Measurements from ENCODE around the gene LTK. TPM values are rescaled to one million over a fixed set of nuclear protein-coding genes. Genes with fewer than 3 reads are reported as not detected.
A peak's percentile ranks its signal among the peaks of the same experiment; 100 is the strongest.

The LTK gene
- total RNA-seq, 1 donor from 2014 or later: 0.19 TPM

DNA sequence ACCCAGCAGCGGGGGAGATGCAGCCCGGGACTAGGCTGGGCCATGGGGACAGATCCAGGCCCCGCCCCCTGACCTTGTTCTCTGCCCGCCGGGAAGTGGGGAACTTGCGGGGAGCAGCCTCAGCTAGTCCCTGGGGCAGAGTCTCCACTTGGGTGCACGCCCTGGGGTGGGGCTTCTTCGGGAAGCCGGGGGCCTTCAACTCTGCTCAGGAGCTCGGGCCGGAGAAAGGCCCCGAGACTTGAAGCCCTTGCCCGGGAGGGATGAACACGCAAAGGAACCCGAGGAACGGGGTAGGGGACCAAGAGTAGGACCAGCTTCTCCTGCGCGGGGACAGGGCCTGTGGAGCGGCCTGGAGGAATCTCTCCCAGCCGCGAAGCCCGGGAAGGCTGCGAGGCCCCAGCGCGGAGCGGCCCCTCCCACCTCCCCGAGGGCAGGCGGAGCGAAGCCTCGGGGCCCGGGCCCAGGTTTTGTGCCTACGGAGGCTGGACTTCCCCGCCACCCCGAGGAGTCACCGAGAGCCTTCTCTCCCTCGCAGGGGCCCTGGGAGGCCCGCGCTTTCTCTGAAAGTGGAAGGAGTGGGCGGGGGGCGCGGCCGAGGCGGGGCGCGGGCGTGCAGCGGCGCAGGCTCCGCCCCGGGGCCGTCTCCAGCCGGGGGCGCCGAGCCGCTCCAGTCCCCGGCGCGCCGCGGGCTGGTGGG, 20.3 kb downstream of the LTK start, which contains the start of gene ITPKA:
Gene ITPKA (plus strand): TSS at position 670 of the 697 bp plus-strand sequence. CDS start 54 bp downstream, outside the sequence.
- Mint-ChIP-seq H3K36me3 (ENCODE audit: low read depth) (no peaks in the 10 kb centered on the region), H3K27me3 (ENCODE audit: low read depth) (peaks cover 68% of the 10 kb centered on the region), H3K9me3 (no peaks in the 10 kb centered on the region), H3K27ac (ENCODE audit: unreplicated experiment) (no peak within 1 kb of the TSS), H3K4me1 (peaks cover 12% of the 10 kb centered on the region), H3K4me3 (peak within 1 kb of the TSS; percentile 82)
- TF ChIP-seq, protein P1, sequence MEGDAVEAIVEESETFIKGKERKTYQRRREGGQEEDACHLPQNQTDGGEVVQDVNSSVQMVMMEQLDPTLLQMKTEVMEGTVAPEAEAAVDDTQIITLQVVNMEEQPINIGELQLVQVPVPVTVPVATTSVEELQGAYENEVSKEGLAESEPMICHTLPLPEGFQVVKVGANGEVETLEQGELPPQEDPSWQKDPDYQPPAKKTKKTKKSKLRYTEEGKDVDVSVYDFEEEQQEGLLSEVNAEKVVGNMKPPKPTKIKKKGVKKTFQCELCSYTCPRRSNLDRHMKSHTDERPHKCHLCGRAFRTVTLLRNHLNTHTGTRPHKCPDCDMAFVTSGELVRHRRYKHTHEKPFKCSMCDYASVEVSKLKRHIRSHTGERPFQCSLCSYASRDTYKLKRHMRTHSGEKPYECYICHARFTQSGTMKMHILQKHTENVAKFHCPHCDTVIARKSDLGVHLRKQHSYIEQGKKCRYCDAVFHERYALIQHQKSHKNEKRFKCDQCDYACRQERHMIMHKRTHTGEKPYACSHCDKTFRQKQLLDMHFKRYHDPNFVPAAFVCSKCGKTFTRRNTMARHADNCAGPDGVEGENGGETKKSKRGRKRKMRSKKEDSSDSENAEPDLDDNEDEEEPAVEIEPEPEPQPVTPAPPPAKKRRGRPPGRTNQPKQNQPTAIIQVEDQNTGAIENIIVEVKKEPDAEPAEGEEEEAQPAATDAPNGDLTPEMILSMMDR (conservative IDR thresholded peaks at IDR 0.05): no peak
- DNase-seq (ENCODE audit: low read depth, low spot score): peak; percentile 60

DNA sequence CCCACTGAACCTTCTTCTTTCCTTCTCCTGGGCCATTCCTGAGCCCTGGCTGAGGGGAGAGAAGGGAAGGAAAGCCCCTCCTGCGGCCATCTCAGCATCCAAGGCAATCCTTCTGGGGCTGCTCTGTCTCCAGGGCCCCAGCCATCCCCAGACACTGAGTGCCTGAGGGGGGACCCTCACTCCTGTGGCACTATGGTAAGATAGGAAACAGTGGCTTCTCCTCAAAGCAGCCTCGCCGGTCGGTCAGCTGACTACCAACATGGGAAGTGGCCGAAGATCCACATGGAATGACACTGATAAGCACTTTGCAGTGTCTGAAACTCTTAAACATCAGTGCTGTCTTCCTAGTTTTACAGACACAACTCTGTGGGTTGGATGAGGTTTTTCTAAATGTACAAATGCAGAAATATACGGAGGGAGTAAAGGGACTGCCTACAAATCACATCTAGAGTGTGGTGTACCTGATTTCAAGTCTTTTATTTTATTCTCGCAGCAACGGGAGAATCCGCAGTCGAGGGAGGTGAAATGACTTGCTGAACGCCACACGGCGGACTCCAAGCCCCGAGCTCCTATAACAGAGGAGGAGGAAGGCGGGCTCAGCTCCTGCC, 20.9 kb downstream of the LTK start:
- DNase-seq (ENCODE audit: low read depth, low spot score): no peak
- Mint-ChIP-seq H3K36me3 (ENCODE audit: low read depth) (peaks cover 2% of the 10 kb centered on the region), H3K27me3 (ENCODE audit: low read depth) (peaks cover 61% of the 10 kb centered on the region), H3K9me3 (no peaks in the 10 kb centered on the region), H3K27ac (ENCODE audit: unreplicated experiment) (no peak overlapping the region), H3K4me3 (peak overlapping the region; percentile 82), H3K4me1 (peaks cover 16% of the 10 kb centered on the region)
- TF ChIP-seq, protein P1 (conservative IDR thresholded peaks at IDR 0.05): no peak

DNA sequence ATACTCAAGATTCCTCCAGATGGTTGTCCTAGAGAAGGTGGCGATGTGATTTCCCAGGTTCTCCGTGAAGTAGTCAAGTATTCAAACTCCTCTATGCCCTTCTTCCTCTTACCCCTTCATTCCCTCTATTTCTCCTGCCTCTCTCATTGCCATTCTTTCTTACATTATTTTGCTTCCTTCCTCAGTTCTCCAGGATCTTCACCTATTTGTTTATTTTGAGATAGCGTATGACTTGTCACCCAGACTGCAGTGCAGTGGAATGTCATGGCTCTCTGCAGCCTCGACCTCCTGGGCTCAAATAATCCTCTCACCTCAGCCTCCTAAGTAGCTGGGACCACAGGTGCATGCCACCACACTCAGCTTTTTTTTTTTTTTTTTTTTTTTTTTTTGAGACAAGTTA, 21.7 kb downstream of the LTK start:
- TF ChIP-seq, protein P1 (conservative IDR thresholded peaks at IDR 0.05): no peak
- Mint-ChIP-seq H3K27ac (ENCODE audit: unreplicated experiment) (no peak overlapping the region), H3K9me3 (no peaks in the 10 kb centered on the region), H3K36me3 (ENCODE audit: low read depth) (peaks cover 2% of the 10 kb centered on the region), H3K27me3 (ENCODE audit: low read depth) (peaks cover 53% of the 10 kb centered on the region), H3K4me3 (peak overlapping the region; percentile 25), H3K4me1 (peaks cover 17% of the 10 kb centered on the region)
- no peak for DNase-seq (ENCODE audit: low read depth, low spot score)

DNA sequence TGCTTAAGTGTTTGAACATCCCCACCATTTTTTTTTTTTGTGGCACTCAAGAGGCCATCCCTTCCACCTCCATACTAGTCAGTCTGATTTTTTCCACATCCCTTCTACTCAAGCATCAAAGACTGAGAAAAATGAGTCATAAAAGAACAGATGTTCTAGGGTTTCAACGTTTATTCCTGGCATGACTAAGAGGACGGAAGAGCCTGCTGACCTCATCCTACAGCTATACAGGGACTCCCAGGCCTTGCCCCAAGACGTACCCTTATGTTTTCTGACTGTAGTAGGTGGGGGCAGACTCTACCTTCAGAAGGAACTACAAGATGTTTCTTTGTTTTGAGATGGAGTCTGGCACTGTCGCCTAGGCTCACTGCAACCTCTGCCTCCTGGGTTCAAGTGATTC, 23.3 kb downstream of the LTK start:
- no peak for DNase-seq (ENCODE audit: low read depth, low spot score)
- no peaks in the 10 kb centered on the region for H3K9me3 Mint-ChIP-seq
- H3K27ac Mint-ChIP-seq (ENCODE audit: unreplicated experiment): no peak overlapping the region
- peaks cover 39% of the 10 kb centered on the region for H3K27me3 Mint-ChIP-seq (ENCODE audit: low read depth)
- TF ChIP-seq, protein P1 (conservative IDR thresholded peaks at IDR 0.05): no peak
- H3K4me3 Mint-ChIP-seq: no peak overlapping the region
- peaks cover 17% of the 10 kb centered on the region for H3K4me1 Mint-ChIP-seq
- peaks cover 4% of the 10 kb centered on the region for H3K36me3 Mint-ChIP-seq (ENCODE audit: low read depth)

DNA sequence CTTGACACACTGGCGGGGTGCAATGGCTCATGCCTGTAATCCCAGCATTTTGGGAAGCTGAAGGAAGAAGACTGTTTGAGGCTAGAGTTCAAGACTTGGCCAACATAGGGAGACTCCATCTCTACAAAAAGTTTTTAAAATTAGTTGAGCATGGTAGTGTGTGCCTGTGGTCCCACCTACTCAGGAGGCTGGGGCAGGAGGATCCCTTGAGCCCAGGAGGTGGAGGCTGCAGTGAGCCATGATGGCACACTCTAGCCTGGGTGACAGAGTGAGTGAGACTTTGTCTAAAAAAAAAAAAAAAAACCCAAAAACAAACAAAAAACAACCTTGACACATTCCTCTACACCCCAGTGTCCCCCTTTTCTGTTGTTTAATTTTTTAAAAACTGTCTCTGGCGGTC, 24.0 kb downstream of the LTK start:
- Mint-ChIP-seq H3K4me3 (no peak overlapping the region), H3K9me3 (no peaks in the 10 kb centered on the region), H3K36me3 (ENCODE audit: low read depth) (peaks cover 6% of the 10 kb centered on the region), H3K27ac (ENCODE audit: unreplicated experiment) (no peak overlapping the region), H3K27me3 (ENCODE audit: low read depth) (peaks cover 32% of the 10 kb centered on the region), H3K4me1 (peaks cover 17% of the 10 kb centered on the region)
- TF ChIP-seq, protein P1 (conservative IDR thresholded peaks at IDR 0.05): no peak
- DNase-seq (ENCODE audit: low read depth, low spot score): no peak

All from neural crest cell (in vitro differentiated cells).